Measurements from ENCODE around the gene TNFRSF13B. TPM values are rescaled to one million over a fixed set of nuclear protein-coding genes. Genes with fewer than 3 reads are reported as not detected.

Gene TNFRSF13B
- polyA plus RNA-seq, 1 donor from 2014 or later, result 224 TPM

GRCh38 chr17:16935786-16936185 lies 36.1 kb downstream of the TNFRSF13B start:
- Mint-ChIP-seq H3K27me3 (no peaks in the 10 kb centered on the region), H3K9me3 (no peaks in the 10 kb centered on the region), H3K4me3 (no peak overlapping the region), H3K36me3 (no peaks in the 10 kb centered on the region), H3K4me1 (peaks cover 0 to 5% (median 5%) of the 10 kb centered on the region in 3 donors), H3K27ac (peak overlapping the region in 2 of 3 donors; percentile 35 to 54)

GRCh38 chr17:16935241-16935663 lies 36.7 kb downstream of the TNFRSF13B start:
- no peaks in the 10 kb centered on the region for H3K36me3 Mint-ChIP-seq
- no peaks in the 10 kb centered on the region for H3K27me3 Mint-ChIP-seq
- H3K9me3 Mint-ChIP-seq, result no peaks in the 10 kb centered on the region
- H3K4me1 Mint-ChIP-seq, result peaks cover 0 to 5% (median 5%) of the 10 kb centered on the region in 3 donors
- H3K27ac Mint-ChIP-seq, result peak overlapping the region in 1 of 3 donors; percentile 31
- H3K4me3 Mint-ChIP-seq, result no peak overlapping the region

GRCh38 chr17:16934836-16935235 lies 37.1 kb downstream of the TNFRSF13B start:
- H3K4me3 Mint-ChIP-seq, result peak overlapping the region in 1 of 4 donors; percentile 37
- peak overlapping the region in 1 of 3 donors; percentile 31 for H3K27ac Mint-ChIP-seq
- no peaks in the 10 kb centered on the region for H3K27me3 Mint-ChIP-seq
- peaks cover 0 to 5% (median 3%) of the 10 kb centered on the region in 3 donors for H3K4me1 Mint-ChIP-seq
- no peaks in the 10 kb centered on the region for H3K36me3 Mint-ChIP-seq
- H3K9me3 Mint-ChIP-seq, result no peaks in the 10 kb centered on the region

GRCh38 chr17:16934133-16934795 lies 37.7 kb downstream of the TNFRSF13B start:
- Mint-ChIP-seq H3K4me3 (peak overlapping the region in 1 of 4 donors; percentile 37), H3K4me1 (peaks cover 0 to 5% (median 3%) of the 10 kb centered on the region in 3 donors), H3K9me3 (no peaks in the 10 kb centered on the region), H3K27me3 (no peaks in the 10 kb centered on the region), H3K36me3 (no peaks in the 10 kb centered on the region), H3K27ac (peak overlapping the region in 1 of 3 donors; percentile 62)

- H3K36me3 Mint-ChIP-seq, result peaks cover 2% of the 10 kb centered on the region
- no peaks in the 10 kb centered on the region for H3K27me3 Mint-ChIP-seq
- no peak overlapping the region for H3K4me3 Mint-ChIP-seq
- no peaks in the 10 kb centered on the region for H3K9me3 Mint-ChIP-seq
- H3K27ac Mint-ChIP-seq, result peak overlapping the region in 2 of 3 donors; percentile 46 to 62
- peaks cover 0 to 7% (median 3%) of the 10 kb centered on the region in 3 donors for H3K4me1 Mint-ChIP-seq
Measured at GRCh38 chr17:16933317-16934132, 38.4 kb downstream of the TNFRSF13B start.

- H3K4me3 Mint-ChIP-seq, result no peak overlapping the region
- H3K27me3 Mint-ChIP-seq, result no peaks in the 10 kb centered on the region
- H3K27ac Mint-ChIP-seq, result no peak overlapping the region
- H3K9me3 Mint-ChIP-seq, result no peaks in the 10 kb centered on the region
- peaks cover 2% of the 10 kb centered on the region for H3K36me3 Mint-ChIP-seq
- peaks cover 0 to 5% (median 3%) of the 10 kb centered on the region in 3 donors for H3K4me1 Mint-ChIP-seq
Measured at GRCh38 chr17:16932611-16933010, 39.3 kb downstream of the TNFRSF13B start.

- Mint-ChIP-seq H3K27ac (no peak overlapping the region), H3K4me3 (no peak overlapping the region)
Measured at GRCh38 chr17:16932156-16932555, 39.8 kb downstream of the TNFRSF13B start.

GRCh38 chr17:16931318-16932060 lies 40.4 kb downstream of the TNFRSF13B start:
- no peaks in the 10 kb centered on the region for H3K27me3 Mint-ChIP-seq
- H3K27ac Mint-ChIP-seq, result peak overlapping the region in 1 of 3 donors; percentile 39
- peaks cover 0 to 5% (median 3%) of the 10 kb centered on the region in 3 donors for H3K4me1 Mint-ChIP-seq
- H3K36me3 Mint-ChIP-seq, result peaks cover 2% of the 10 kb centered on the region
- no peak overlapping the region for H3K4me3 Mint-ChIP-seq
- H3K9me3 Mint-ChIP-seq, result no peaks in the 10 kb centered on the region

More at GRCh38 chr17:16932156-16932555, 39.8 kb downstream of the TNFRSF13B start:
- peaks cover 2% of the 10 kb centered on the region for H3K36me3 Mint-ChIP-seq
- no peaks in the 10 kb centered on the region for H3K9me3 Mint-ChIP-seq
- peaks cover 0 to 5% (median 3%) of the 10 kb centered on the region in 3 donors for H3K4me1 Mint-ChIP-seq
- no peaks in the 10 kb centered on the region for H3K27me3 Mint-ChIP-seq

- H3K27me3 Mint-ChIP-seq, result no peaks in the 10 kb centered on the region
Measured at GRCh38 chr17:16930571-16931317, 41.2 kb downstream of the TNFRSF13B start.

GRCh38 chr17:16929757-16930520 lies 42.0 kb downstream of the TNFRSF13B start:
- H3K9me3 Mint-ChIP-seq, result no peaks in the 10 kb centered on the region
- H3K27me3 Mint-ChIP-seq, result no peaks in the 10 kb centered on the region
- H3K4me1 Mint-ChIP-seq, result peaks cover 0 to 3% (median 2%) of the 10 kb centered on the region in 3 donors
- peaks cover 2% of the 10 kb centered on the region for H3K36me3 Mint-ChIP-seq
- H3K27ac Mint-ChIP-seq, result peak overlapping the region in 1 of 3 donors; percentile 23
- H3K4me3 Mint-ChIP-seq, result no peak overlapping the region

More at GRCh38 chr17:16930571-16931317, 41.2 kb downstream of the TNFRSF13B start:
- Mint-ChIP-seq H3K36me3 (peaks cover 2% of the 10 kb centered on the region), H3K9me3 (no peaks in the 10 kb centered on the region), H3K4me1 (peaks cover 0 to 3% (median 2%) of the 10 kb centered on the region in 3 donors), H3K27ac (peak overlapping the region in 1 of 3 donors; percentile 39), H3K4me3 (no peak overlapping the region)

- Mint-ChIP-seq H3K4me1 (peaks cover 0 to 3% (median 2%) of the 10 kb centered on the region in 3 donors), H3K27ac (peak overlapping the region; percentile 23 to 46 (median 31))
Measured at GRCh38 chr17:16929035-16929680, 42.8 kb downstream of the TNFRSF13B start.

GRCh38 chr17:16928406-16929034 lies 43.4 kb downstream of the TNFRSF13B start:
- peak overlapping the region in 1 of 3 donors; percentile 31 for H3K27ac Mint-ChIP-seq
- H3K27me3 Mint-ChIP-seq, result no peaks in the 10 kb centered on the region
- H3K36me3 Mint-ChIP-seq, result peaks cover 2% of the 10 kb centered on the region
- no peaks in the 10 kb centered on the region for H3K9me3 Mint-ChIP-seq
- H3K4me1 Mint-ChIP-seq, result peaks cover 0 to 2% (median 0%) of the 10 kb centered on the region in 3 donors
- H3K4me3 Mint-ChIP-seq, result no peak overlapping the region

More at GRCh38 chr17:16929035-16929680, 42.8 kb downstream of the TNFRSF13B start:
- Mint-ChIP-seq H3K9me3 (no peaks in the 10 kb centered on the region), H3K27me3 (no peaks in the 10 kb centered on the region), H3K36me3 (peaks cover 2% of the 10 kb centered on the region), H3K4me3 (no peak overlapping the region)

All from IgD-negative memory B cell (primary cell).